B cell (primary cell): Measurements from ENCODE around the gene LAMB1. TPM values are rescaled to one million over a fixed set of nuclear protein-coding genes. Genes with fewer than 3 reads are reported as not detected.

Experiments used
- ATAC-seq: fragments of 200-7000 bp; cut with Tn5 transposase; one replicate; pipeline ENCODE4 v1.10.0; 2021; ENCODE audit warnings: low read depth, mild to moderate bottlenecking, moderate number of reproducible peaks, moderate library complexity
- CTCF ChIA-PET: fragments of 350-600 bp; sonication (Branson Sonifier 250); formaldehyde crosslinking; loops from one replicate; lab custom pipeline; 2021; ENCODE audit warnings: antibody characterized with exemption, inconsistent platforms; lab: Charles Lee
- POLR2A ChIA-PET: fragments of 350-600 bp; sonication (Branson Sonifier 250); formaldehyde crosslinking; loops from one replicate; lab custom pipeline; 2021; ENCODE audit warnings: antibody characterized with exemption; lab: Charles Lee
- DNase-seq: peaks from one replicate; pipeline ENCODE4 v3.0.0; 2013
- H2AFZ ChIP-seq: 2 replicates; pipeline ENCODE4 v1.6.1; 2012; ENCODE audit warnings: mild to moderate bottlenecking, low read depth, low read length; ENCODE audit not compliant: insufficient read depth, poor library complexity, severe bottlenecking
- H3K27ac ChIP-seq, 2 donors: 1 replicate in 1 of 2; 2 replicates in 1 of 2; pipeline ENCODE4 v1.5.1; 2012 to 2013; ENCODE audit warnings: low read length in 2 of 2, mild to moderate bottlenecking in 2 of 2, moderate library complexity in 1 of 2
- H3K27me3 ChIP-seq, 4 experiments: fragments of 200-600 bp in 1 of 4; sonication (generic) in 1 of 4; replicated peaks in 1 of 4; 1 replicate in 2 of 4; 2 replicates in 2 of 4; pipeline versions ENCODE4 v1.6.1 to v1.7.0; 2013 to 2016; ENCODE audit warnings: low read length in 3 of 4, mild to moderate bottlenecking in 2 of 4, mixed read lengths in 1 of 4, moderate library complexity in 1 of 4; ENCODE audit not compliant: insufficient read depth in 4 of 4, control insufficient read depth in 3 of 4; ENCODE audit errors: control extremely low read depth in 1 of 4
- H3K36me3 ChIP-seq, 2 experiments: replicated peaks in 1 of 2; 1 replicate in 1 of 2; 2 replicates in 1 of 2; pipeline versions ENCODE4 v1.6.1 to v1.7.1; 2013; ENCODE audit warnings: low read length in 1 of 2; ENCODE audit not compliant: insufficient read depth in 2 of 2, control insufficient read depth in 1 of 2; ENCODE audit errors: control extremely low read depth in 1 of 2, extremely low read depth in 1 of 2
- H3K4me1 ChIP-seq, 2 donors: fragments of 200-600 bp in 1 of 2; sonication (generic) in 1 of 2; 1 replicate in 1 of 2; 2 replicates in 1 of 2; pipeline versions ENCODE4 v1.5.1 to v1.6.1; 2013 to 2017; ENCODE audit warnings: low read length in 2 of 2; ENCODE audit not compliant: control insufficient read depth in 2 of 2, insufficient read depth in 2 of 2
- H3K4me2 ChIP-seq: replicated peaks from 2 replicates; pipeline ENCODE3; 2012; ENCODE audit warnings: mild to moderate bottlenecking, low read depth, low read length; ENCODE audit not compliant: poor library complexity, severe bottlenecking
- H3K4me3 ChIP-seq, 5 experiments: fragments of 200-600 bp in 1 of 5; sonication (generic) in 1 of 5; 1 replicate in 3 of 5; 2 replicates in 2 of 5; pipeline versions ENCODE4 v1.5.1 to v1.7.0; 2011 to 2016; ENCODE audit warnings: low read length in 4 of 5, mild to moderate bottlenecking in 4 of 5, low read depth in 2 of 5, control low read depth in 1 of 5, moderate library complexity in 1 of 5; ENCODE audit not compliant: insufficient read depth in 1 of 5; ENCODE audit errors: control extremely low read depth in 1 of 5, extremely low read depth in 1 of 5
- H3K79me2 ChIP-seq: fragments of 200-600 bp; sonication (generic); one replicate; pipeline ENCODE4 v1.6.0; 2016; ENCODE audit warnings: low read length; ENCODE audit not compliant: control insufficient read depth, insufficient read depth
- H3K9ac ChIP-seq: fragments of 200-600 bp; sonication (generic); 2 replicates; pipeline ENCODE4 v1.6.1; 2017; ENCODE audit warnings: mild to moderate bottlenecking, low read length, moderate library complexity
- H3K9me3 ChIP-seq, 3 donors: one replicate each; pipeline versions ENCODE4 v1.6.1 to v1.7.1; 2013; ENCODE audit warnings: low read length in 2 of 3; ENCODE audit not compliant: control insufficient read depth in 2 of 3, insufficient read depth in 1 of 3; ENCODE audit errors: control extremely low read depth in 1 of 3
- H4K20me1 ChIP-seq: 2 replicates; pipeline ENCODE4 v1.6.0; 2012; ENCODE audit warnings: mild to moderate bottlenecking, low read length; ENCODE audit not compliant: insufficient read depth, control insufficient read depth, poor library complexity, severe bottlenecking
- H3K27ac Mint-ChIP-seq: one replicate; pipeline ENCODE4 v1.8.0; 2021; ENCODE audit warnings: mixed read lengths
- H3K27me3 Mint-ChIP-seq: one replicate; pipeline ENCODE4 v1.8.0; 2021; ENCODE audit warnings: mixed read lengths
- H3K4me1 Mint-ChIP-seq: one replicate; pipeline ENCODE4 v1.8.0; 2021; ENCODE audit warnings: mixed read lengths
- H3K4me3 Mint-ChIP-seq: one replicate; pipeline ENCODE4 v1.8.0; 2021; ENCODE audit warnings: mixed read lengths
- H3K9me3 Mint-ChIP-seq: one replicate; pipeline ENCODE4 v1.8.0; 2022; ENCODE audit warnings: mixed read lengths; ENCODE audit not compliant: insufficient read depth
- EZH2 ChIP-seq: IDR thresholded peaks from 2 replicates; pipeline ENCODE4 v1.6.1; 2012; ENCODE audit warnings: borderline replicate concordance, low read depth, mild to moderate bottlenecking, moderate library complexity, low read length; ENCODE audit not compliant: insufficient read depth, poor library complexity, severe bottlenecking
- WGBS: methylation state at CpG from one replicate; pipeline ENCODE4 v1.1.5; 2013; ENCODE audit warnings: missing lambda C conversion rate; ENCODE audit not compliant: insufficient coverage; 5-methylcytosine and 5-hydroxymethylcytosine counted together
- intact Hi-C: fragments of 100-400 bp; cut with micrococcal nuclease; formaldehyde crosslinking; loops from one replicate; pipeline ENCODE4 v1.10.0; 2022
- polyA plus RNA-seq: library from polyadenylated mRNA; depleted of rRNA; stranded (reverse); fragments of >200 nt; gene quantifications from 2 replicates; pipeline ENCODE4 v1.2.3, GENCODE V29; 2012
- total RNA-seq, 2 donors: library from RNA; stranded (reverse); fragments of 120-200 nt in 1 of 2; gene quantifications; 1 replicate in 1 of 2; 2 replicates in 1 of 2; pipeline versions ENCODE4 v1.2.3 to v1.2.4, GENCODE V29; 2013 to 2022
- TF ChIP-seq, protein P1 (sequence below): fragments of 200-600 bp; IDR thresholded peaks from one replicate; pipeline ENCODE4 v1.8.0; 2022; ENCODE audit warnings: antibody characterized with exemption, mild to moderate bottlenecking

Gene LAMB1
- total and polyA plus RNA-seq, 2 donors (not counting 1 experiment from before 2014, with no cell fraction given) = not detected

GRCh38 chr7:107917763-107918651, 85.0 kb downstream of the LAMB1 start:
- CTCF ChIA-PET = interaction anchor here (0.6 kb wide), 1 partner anchor 377 kb away, joined by 3 read pairs; no protein-coding TSS in a partner anchor
- intact Hi-C loops = no loop called here
- H3K4me1 Mint-ChIP-seq = peaks cover 14% of the 10 kb centered on the region
- Histone ChIP-seq H3K9ac (no peak overlapping the region), H3K27ac (no peak overlapping the region), H4K20me1 (no peaks in the 10 kb centered on the region), H3K4me2 (no peak overlapping the region), H3K9me3 (peaks cover 0 to 4% (median 0%) of the 10 kb centered on the region in 3 donors), H2AFZ (no peak overlapping the region), H3K36me3 (peaks cover 19 to 46% of the 10 kb centered on the region in 2 experiments), H3K27me3 (no peaks in the 10 kb centered on the region), H3K4me1 (no peaks in the 10 kb centered on the region), H3K79me2 (no peaks in the 10 kb centered on the region), H3K4me3 (no peak overlapping the region)
- POLR2A ChIA-PET = no interaction called here
- no peak for DNase-seq
- no peak overlapping the region for H3K4me3 Mint-ChIP-seq
- H3K9me3 Mint-ChIP-seq = no peaks in the 10 kb centered on the region
- no peaks in the 10 kb centered on the region for H3K27me3 Mint-ChIP-seq
- no CpG with 5 or more reads among the region's 3 CpGs for WGBS
- TF ChIP-seq, protein P1, sequence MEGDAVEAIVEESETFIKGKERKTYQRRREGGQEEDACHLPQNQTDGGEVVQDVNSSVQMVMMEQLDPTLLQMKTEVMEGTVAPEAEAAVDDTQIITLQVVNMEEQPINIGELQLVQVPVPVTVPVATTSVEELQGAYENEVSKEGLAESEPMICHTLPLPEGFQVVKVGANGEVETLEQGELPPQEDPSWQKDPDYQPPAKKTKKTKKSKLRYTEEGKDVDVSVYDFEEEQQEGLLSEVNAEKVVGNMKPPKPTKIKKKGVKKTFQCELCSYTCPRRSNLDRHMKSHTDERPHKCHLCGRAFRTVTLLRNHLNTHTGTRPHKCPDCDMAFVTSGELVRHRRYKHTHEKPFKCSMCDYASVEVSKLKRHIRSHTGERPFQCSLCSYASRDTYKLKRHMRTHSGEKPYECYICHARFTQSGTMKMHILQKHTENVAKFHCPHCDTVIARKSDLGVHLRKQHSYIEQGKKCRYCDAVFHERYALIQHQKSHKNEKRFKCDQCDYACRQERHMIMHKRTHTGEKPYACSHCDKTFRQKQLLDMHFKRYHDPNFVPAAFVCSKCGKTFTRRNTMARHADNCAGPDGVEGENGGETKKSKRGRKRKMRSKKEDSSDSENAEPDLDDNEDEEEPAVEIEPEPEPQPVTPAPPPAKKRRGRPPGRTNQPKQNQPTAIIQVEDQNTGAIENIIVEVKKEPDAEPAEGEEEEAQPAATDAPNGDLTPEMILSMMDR = no peak
- no peak for TF ChIP-seq EZH2
- ATAC-seq = no peak
- H3K27ac Mint-ChIP-seq = no peak overlapping the region

- ATAC-seq (no peak), DNase-seq (no peak)
- Mint-ChIP-seq H3K27me3 (no peaks in the 10 kb centered on the region), H3K9me3 (peaks cover 3% of the 10 kb centered on the region), H3K27ac (no peak overlapping the region), H3K4me3 (no peak overlapping the region), H3K4me1 (peaks cover 9% of the 10 kb centered on the region)
- H4K20me1 ChIP-seq = no peaks in the 10 kb centered on the region
- TF ChIP-seq, protein P1 = no peak
- no peak for TF ChIP-seq EZH2
- H3K79me2 ChIP-seq = no peaks in the 10 kb centered on the region
- H3K4me1 ChIP-seq = no peaks in the 10 kb centered on the region
- ChIA-PET CTCF (no interaction called here), POLR2A (no interaction called here)
- no peaks in the 10 kb centered on the region for H3K27me3 ChIP-seq
- H3K9ac ChIP-seq = no peak overlapping the region
- H3K27ac ChIP-seq = no peak overlapping the region
- H3K4me2 ChIP-seq = no peak overlapping the region
- peaks cover 23 to 60% of the 10 kb centered on the region in 2 experiments for H3K36me3 ChIP-seq
- H3K4me3 ChIP-seq = no peak overlapping the region
- H3K9me3 ChIP-seq = peaks cover 0 to 1% (median 0%) of the 10 kb centered on the region in 3 donors
- whole genome bisulfite sequencing = no CpG with 5 or more reads among the region's 2 CpGs
- H2AFZ ChIP-seq = no peak overlapping the region
- intact Hi-C loops = no loop called here
Observed at GRCh38 chr7:107915541-107915940, 87.4 kb downstream of the LAMB1 start.
